PC-3 (cell line): ENCODE measurements around the gene ST3GAL3. TPM values are rescaled to one million over a fixed set of nuclear protein-coding genes. Genes with fewer than 3 reads are reported as not detected.

ENCODE experiments used
- ATAC-seq: fragments of 200-7000 bp; cut with Tn5 transposase; 2 replicates; pipeline ENCODE4 v1.9.1; 2020; ENCODE audit warnings: mild to moderate bottlenecking, moderate library complexity
- BruUV-seq: library from RNA; stranded (reverse); fragments of 400-500 nt; replicated peaks from 2 replicates; lab custom pipeline; 2021; lab: Mats Ljungman, UMichigan
- CTCF ChIA-PET: fragments of 300-600 bp; sonication (Branson Sonifier 250); formaldehyde crosslinking; loops from one replicate; lab custom pipeline; 2022; ENCODE audit warnings: antibody characterized with exemption; lab: Charles Lee
- POLR2A ChIA-PET: fragments of 300-600 bp; sonication (Branson Sonifier 250); formaldehyde crosslinking; loops from one replicate; lab custom pipeline; 2022; ENCODE audit warnings: antibody characterized with exemption; ENCODE audit not compliant: unreplicated experiment; lab: Charles Lee
- DNase-seq: peaks from one replicate; pipeline ENCODE4 v3.0.0-alpha.2; 2015
- H2AFZ ChIP-seq: fragments of 300-600 bp; sonication (generic); 2 replicates; pipeline ENCODE4 v1.6.0; 2016; ENCODE audit warnings: antibody characterized with exemption, low read length
- H3F3A ChIP-seq: fragments of 300-600 bp; sonication (generic); one replicate; pipeline ENCODE4 v1.6.0; 2017; ENCODE audit warnings: antibody characterized with exemption, low read length, control low read depth, mild to moderate bottlenecking; ENCODE audit not compliant: unreplicated experiment
- H3K27ac ChIP-seq: fragments of 300-600 bp; sonication (generic); 2 replicates; pipeline ENCODE4 v1.5.1; 2016; ENCODE audit warnings: mild to moderate bottlenecking, low read length
- H3K27me3 ChIP-seq: fragments of 300-600 bp; sonication (generic); 2 replicates; pipeline ENCODE4 v1.6.1; 2016; ENCODE audit warnings: low read length, mixed read lengths
- H3K36me3 ChIP-seq: fragments of 300-600 bp; sonication (generic); 2 replicates; pipeline ENCODE4 v1.6.1; 2016; ENCODE audit warnings: low read depth, mixed run types, low read length, mixed read lengths
- H3K4me1 ChIP-seq: fragments of 300-600 bp; sonication (generic); 2 replicates; pipeline ENCODE4 v1.5.1; 2016; ENCODE audit warnings: low read length; ENCODE audit not compliant: insufficient read depth
- H3K4me2 ChIP-seq: fragments of 300-600 bp; sonication (generic); 2 replicates; pipeline ENCODE4 v1.6.0; 2016; ENCODE audit warnings: low read length
- H3K4me3 ChIP-seq: fragments of 300-600 bp; sonication (generic); 2 replicates; pipeline ENCODE4 v1.5.1; 2016; ENCODE audit warnings: mild to moderate bottlenecking, low read length, mixed read lengths
- H3K79me2 ChIP-seq: fragments of 300-600 bp; sonication (generic); 2 replicates; pipeline ENCODE4 v1.6.1; 2017; ENCODE audit warnings: low read length, mixed read lengths
- H3K9ac ChIP-seq: fragments of 300-600 bp; sonication (generic); 2 replicates; pipeline ENCODE4 v1.6.0; 2016; ENCODE audit warnings: mild to moderate bottlenecking, low read length
- H3K9me2 ChIP-seq: fragments of 300-600 bp; sonication (generic); replicated peaks from 2 replicates; pipeline ENCODE4 v1.6.1; 2016; ENCODE audit warnings: mixed run types, low read length, mixed read lengths
- H3K9me3 ChIP-seq: fragments of 300-600 bp; sonication (generic); 2 replicates; pipeline ENCODE4 v1.6.1; 2016; ENCODE audit warnings: low read length, mixed read lengths
- H4K20me1 ChIP-seq: fragments of 300-600 bp; sonication (generic); 2 replicates; pipeline ENCODE4 v1.6.1; 2016; ENCODE audit warnings: low read length, mixed read lengths
- EZH2 ChIP-seq: fragments of 300-600 bp; sonication (generic); IDR thresholded peaks from one replicate; pipeline ENCODE4 v1.6.1; 2017; ENCODE audit warnings: antibody characterized with exemption, mild to moderate bottlenecking, low read length; ENCODE audit not compliant: unreplicated experiment
- EZH2phosphoT487 ChIP-seq: fragments of 300-600 bp; sonication (generic); IDR thresholded peaks from 2 replicates; pipeline ENCODE4 v1.6.1; 2018; ENCODE audit warnings: mild to moderate bottlenecking, antibody characterized with exemption, low read length, borderline replicate concordance
- intact Hi-C: fragments of 100-400 bp; cut with micrococcal nuclease; formaldehyde crosslinking; loops from 2 replicates; pipeline ENCODE4 v1.9.0; 2023
- total RNA-seq: library from RNA; depleted of rRNA; stranded (reverse); fragments of >200 nt; gene quantifications from 2 replicates; pipeline ENCODE4 v1.2.3, GENCODE V29; 2014
- TF ChIP-seq, protein P1 (sequence below): fragments of 300-600 bp; sonication (generic); conservative IDR thresholded peaks from 2 replicates; pipeline ENCODE4 v1.5.1; 2017; ENCODE audit warnings: antibody characterized with exemption, low read depth, mild to moderate bottlenecking, low read length

The ST3GAL3 gene
- total RNA-seq, 1 experiment from 2014 or later = 9.0 TPM

DNA sequence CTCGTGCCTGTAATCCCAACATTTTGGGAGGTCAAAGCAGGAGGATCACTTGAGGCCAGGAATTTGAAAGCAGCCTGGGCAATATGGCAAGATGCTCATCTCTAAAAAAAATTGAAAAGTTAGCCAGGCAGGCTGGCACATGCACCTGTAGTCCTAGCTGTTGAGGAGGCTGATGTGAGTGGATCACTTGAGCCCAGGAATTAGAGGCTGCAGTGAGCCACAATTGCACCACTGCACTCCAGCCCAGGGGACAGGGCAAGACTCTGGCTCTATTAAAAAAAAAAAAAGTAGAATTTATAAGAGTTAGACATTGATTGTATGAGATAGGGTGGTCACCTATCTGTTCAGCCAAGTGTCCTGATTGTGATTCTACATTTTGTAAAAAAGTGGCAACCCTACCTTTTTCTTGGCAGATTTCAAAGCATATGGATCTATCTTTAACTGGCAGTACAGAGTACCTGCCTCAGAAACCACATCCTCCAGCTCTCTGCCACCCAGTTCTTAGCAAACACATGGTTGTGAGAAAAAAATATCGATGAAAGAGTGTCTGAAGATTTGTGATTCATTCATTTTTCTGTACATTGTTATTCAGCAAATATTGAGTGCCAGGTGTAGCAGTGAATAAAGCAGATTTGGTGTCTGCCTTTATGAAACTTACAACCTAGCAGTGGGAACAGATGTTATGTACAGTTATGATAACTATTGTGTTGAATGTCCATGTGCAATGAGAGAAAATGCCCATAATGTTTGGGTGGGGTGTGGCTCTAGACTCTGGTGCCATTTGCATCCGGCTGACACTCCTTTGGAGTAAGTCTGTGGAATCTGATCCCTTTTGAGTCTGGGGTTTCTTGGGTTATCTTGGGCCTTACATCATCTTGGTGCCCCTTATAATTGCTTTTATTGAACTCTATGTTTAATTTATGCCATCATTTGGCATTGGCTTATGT lies 82.5 kb downstream of the ST3GAL3 start:
- H2AFZ ChIP-seq = no peak overlapping the region
- H3K27ac ChIP-seq = no peak overlapping the region
- DNase-seq (peak; percentile 35), ATAC-seq (no peak)
- H3K9me2 ChIP-seq = no peaks in the 10 kb centered on the region
- ChIA-PET CTCF (no interaction called here), POLR2A (no interaction called here)
- no peaks in the 10 kb centered on the region for H3K9me3 ChIP-seq
- no peak overlapping the region for H3K9ac ChIP-seq
- H3K4me2 ChIP-seq = no peak overlapping the region
- H4K20me1 ChIP-seq = no peaks in the 10 kb centered on the region
- intact Hi-C loops = no loop called here
- no TSS peak for BruUV-seq
- TF ChIP-seq EZH2phosphoT487 (no peak), EZH2 (no peak)
- TF ChIP-seq, protein P1, sequence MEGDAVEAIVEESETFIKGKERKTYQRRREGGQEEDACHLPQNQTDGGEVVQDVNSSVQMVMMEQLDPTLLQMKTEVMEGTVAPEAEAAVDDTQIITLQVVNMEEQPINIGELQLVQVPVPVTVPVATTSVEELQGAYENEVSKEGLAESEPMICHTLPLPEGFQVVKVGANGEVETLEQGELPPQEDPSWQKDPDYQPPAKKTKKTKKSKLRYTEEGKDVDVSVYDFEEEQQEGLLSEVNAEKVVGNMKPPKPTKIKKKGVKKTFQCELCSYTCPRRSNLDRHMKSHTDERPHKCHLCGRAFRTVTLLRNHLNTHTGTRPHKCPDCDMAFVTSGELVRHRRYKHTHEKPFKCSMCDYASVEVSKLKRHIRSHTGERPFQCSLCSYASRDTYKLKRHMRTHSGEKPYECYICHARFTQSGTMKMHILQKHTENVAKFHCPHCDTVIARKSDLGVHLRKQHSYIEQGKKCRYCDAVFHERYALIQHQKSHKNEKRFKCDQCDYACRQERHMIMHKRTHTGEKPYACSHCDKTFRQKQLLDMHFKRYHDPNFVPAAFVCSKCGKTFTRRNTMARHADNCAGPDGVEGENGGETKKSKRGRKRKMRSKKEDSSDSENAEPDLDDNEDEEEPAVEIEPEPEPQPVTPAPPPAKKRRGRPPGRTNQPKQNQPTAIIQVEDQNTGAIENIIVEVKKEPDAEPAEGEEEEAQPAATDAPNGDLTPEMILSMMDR = no peak
- H3K27me3 ChIP-seq = no peaks in the 10 kb centered on the region
- H3K4me3 ChIP-seq = no peak overlapping the region
- no peaks in the 10 kb centered on the region for H3K4me1 ChIP-seq
- H3K79me2 ChIP-seq = no peaks in the 10 kb centered on the region
- no peaks in the 10 kb centered on the region for H3K36me3 ChIP-seq
- no peaks in the 10 kb centered on the region for H3F3A ChIP-seq

DNA sequence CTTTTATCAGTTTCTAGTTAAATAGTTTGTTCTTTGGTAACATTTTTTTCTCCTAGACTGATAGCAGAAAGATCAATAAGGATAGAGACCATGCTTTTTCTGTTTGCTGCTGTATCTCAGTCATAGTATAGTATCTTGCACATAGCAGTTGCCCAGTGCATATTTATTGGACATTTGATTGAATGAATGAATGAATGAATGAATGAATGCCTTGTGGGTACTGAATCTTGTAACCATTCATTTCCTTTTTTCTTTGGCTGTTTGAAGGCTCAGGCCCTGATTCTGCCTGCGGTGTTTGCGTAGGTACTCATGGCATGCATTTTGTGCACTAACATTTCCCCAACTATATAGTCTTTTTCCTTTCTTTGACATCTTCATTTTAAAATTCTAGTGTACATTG lies 83.9 kb downstream of the ST3GAL3 start:
- ChIA-PET POLR2A (no interaction called here), CTCF (no interaction called here)
- Histone ChIP-seq H3K27ac (no peak overlapping the region), H3K27me3 (no peaks in the 10 kb centered on the region), H3F3A (no peaks in the 10 kb centered on the region), H3K4me1 (no peaks in the 10 kb centered on the region), H3K79me2 (no peaks in the 10 kb centered on the region), H3K4me2 (no peak overlapping the region), H3K9ac (no peak overlapping the region), H3K9me3 (no peaks in the 10 kb centered on the region), H3K9me2 (no peaks in the 10 kb centered on the region), H3K36me3 (no peaks in the 10 kb centered on the region), H3K4me3 (no peak overlapping the region), H2AFZ (no peak overlapping the region), H4K20me1 (no peaks in the 10 kb centered on the region)
- TF ChIP-seq EZH2phosphoT487 (no peak), EZH2 (no peak)
- TF ChIP-seq, protein P1 = no peak
- ATAC-seq = no peak
- no peak for DNase-seq
- no TSS peak for BruUV-seq
- intact Hi-C loops = no loop called here

DNA sequence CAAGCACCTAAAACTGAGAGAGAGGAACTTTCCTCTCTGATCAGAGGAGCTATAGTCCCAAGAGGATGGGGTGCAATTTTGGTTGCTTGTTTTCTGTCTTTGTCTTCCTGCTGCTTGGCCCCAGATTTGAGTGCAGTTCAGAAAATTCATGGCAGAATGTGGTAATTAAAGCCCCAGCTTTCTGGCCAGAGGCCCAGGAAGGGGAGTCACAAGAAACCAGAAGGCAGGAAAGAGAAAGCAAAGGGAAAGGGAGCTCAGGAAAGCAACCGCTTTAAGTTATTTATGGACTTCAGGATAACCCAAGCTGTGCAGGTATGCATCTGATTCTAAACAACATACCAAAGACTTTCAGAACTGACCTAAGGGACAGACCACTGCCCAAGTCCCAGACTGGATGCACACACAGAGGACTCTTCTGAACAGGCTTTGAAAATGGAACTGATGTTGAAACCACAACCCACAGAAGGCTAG lies 88.8 kb downstream of the ST3GAL3 start:
- H3K36me3 ChIP-seq = no peaks in the 10 kb centered on the region
- TF ChIP-seq EZH2phosphoT487 = no peak
- TF ChIP-seq, protein P1 = no peak
- no peak for TF ChIP-seq EZH2
- BruUV-seq = no TSS peak
- H3K27me3 ChIP-seq = no peaks in the 10 kb centered on the region
- H3K9ac ChIP-seq = no peak overlapping the region
- H3K4me1 ChIP-seq = no peaks in the 10 kb centered on the region
- CTCF ChIA-PET = no interaction called here
- no peaks in the 10 kb centered on the region for H3K9me2 ChIP-seq
- no peaks in the 10 kb centered on the region for H3K9me3 ChIP-seq
- no peaks in the 10 kb centered on the region for H3K79me2 ChIP-seq
- no peak overlapping the region for H3K4me2 ChIP-seq
- H2AFZ ChIP-seq = no peak overlapping the region
- no peaks in the 10 kb centered on the region for H3F3A ChIP-seq
- intact Hi-C loops = no loop called here
- no peak overlapping the region for H3K4me3 ChIP-seq
- no peak overlapping the region for H3K27ac ChIP-seq
- POLR2A ChIA-PET = no interaction called here
- no peak for DNase-seq
- no peak for ATAC-seq
- no peaks in the 10 kb centered on the region for H4K20me1 ChIP-seq
